A204.1 (cell line): ENCODE results near the gene RETSAT.
"Not testable (repeated sequence)": the region's sequence is repeated elsewhere in the genome, so short reads cannot be mapped to it uniquely, and the experiment has no call there.

Source experiments
- FAIRE-seq: peaks from 2 replicates; lab custom pipeline; 2012; peaks lifted over from hg19 to GRCh38; lab: Jason Lieb, UNC

Gene RETSAT

DNA sequence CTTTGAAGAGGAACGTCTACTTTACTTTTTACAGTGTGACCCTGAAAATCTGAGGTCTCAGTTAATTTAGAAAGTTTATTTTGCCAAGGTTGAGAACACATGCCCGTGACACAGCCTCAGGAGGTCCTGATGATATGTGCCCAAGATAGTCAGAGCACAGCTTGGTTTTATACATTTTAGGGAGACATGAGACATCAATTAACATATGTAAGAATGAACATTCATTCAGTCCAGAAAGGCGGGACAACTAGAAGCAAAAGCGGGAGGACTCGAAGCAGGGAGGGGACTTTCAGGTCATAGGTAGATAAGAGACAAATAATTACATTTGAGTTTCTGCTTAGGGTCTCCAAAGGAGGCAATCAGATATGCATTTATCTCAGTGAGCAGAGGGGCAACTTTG is 23.9 kb upstream of the RETSAT start:
- no peak for FAIRE-seq

DNA sequence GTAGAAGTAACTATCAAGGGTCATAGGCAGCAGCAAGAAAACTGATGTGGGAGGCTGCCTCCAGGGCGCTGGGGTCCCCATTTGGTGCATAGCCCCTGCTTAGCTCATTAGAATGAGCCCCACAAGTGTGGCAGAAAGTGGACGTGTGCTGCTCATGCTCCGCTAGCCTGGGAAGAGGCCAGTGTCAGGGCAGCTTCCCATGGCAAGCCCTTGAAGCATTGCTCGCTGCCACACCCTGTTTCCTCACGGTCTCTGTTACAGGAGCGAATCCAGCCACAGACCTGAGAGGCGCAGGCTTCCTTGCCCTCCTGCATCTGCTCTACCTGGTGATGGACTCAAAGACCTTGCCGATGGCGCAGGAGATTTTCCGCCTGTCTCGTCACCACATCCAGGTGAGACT is 22.8 kb upstream of the RETSAT start:
- FAIRE-seq, result no peak

DNA sequence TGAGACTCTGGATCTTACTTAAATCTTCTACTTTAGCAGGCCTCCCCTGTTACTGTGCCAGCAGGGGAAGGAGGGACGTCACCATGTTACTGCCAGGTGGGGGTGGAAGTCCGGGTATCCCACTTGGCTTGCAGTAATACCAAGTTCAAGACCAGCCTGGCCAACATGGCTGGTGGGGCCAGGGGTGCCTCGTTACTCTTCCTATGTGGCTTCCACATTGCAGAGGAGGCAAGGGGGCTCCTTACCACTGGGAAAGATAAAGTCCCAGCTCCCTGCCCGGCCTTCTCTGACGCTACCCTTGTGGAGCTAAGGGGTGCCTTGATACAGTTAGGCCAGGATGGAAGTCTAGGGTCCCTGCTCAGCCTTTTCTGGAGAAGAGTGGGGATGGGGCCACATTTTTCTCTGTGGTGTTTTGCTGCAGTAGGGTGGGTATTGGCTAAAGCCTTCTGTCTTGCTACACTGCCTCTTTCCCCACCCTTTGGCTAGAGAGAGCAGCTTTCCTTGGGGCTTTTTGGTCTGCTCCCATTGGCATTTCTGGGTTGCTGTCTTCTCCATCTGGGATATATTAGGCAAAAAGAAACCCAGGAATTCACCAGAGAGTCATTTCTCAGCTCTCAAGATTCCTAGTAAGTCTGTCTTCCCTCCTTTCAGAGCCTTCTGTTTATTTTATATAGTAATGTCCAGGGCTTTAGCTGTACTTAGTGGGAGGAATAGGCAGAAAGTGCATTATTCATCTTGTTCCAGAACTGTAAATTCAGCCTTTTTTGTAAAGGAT is 22.1 kb upstream of the RETSAT start:
- no peak for FAIRE-seq

DNA sequence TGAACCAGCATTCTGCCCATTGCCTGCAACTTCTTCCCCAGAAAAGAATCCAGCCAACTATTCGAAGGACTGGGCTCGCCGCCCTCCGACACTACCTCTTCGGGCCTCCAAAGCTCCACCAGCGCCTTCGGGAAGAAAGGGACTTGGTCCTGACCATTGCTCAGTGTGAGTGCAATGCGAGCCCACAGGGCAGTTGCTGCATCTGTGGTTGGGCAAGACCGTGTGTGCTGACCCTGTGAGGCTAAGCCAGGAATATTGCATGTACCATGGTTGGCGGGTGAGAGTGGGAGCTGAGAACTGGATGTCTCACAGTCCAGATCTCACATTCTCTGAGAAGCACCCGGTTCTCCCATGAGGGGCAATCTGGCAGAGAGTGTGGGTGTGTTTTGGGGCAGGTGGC is 16.7 kb upstream of the RETSAT start:
- no peak for FAIRE-seq

DNA sequence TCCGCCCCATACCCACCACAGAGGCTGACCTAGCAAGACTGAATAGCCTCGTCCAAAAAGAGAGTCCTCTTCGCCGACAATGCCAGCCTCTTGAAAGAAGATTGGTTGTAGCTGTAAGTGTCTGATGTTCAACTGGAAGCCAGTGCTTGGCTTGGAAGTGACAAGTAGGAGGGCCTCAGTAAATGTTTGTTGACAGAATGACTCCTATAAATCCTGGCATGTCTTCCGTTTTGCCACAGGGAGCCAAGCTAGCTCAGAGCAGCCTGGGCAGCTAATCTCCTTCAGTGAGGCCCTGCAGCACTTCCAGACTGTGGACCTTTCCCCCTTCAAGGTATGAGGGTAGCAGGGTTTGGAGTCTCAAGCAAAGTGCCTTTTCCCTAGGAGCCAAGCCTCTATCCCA is 15.2 kb upstream of the RETSAT start:
- FAIRE-seq, result no peak

DNA sequence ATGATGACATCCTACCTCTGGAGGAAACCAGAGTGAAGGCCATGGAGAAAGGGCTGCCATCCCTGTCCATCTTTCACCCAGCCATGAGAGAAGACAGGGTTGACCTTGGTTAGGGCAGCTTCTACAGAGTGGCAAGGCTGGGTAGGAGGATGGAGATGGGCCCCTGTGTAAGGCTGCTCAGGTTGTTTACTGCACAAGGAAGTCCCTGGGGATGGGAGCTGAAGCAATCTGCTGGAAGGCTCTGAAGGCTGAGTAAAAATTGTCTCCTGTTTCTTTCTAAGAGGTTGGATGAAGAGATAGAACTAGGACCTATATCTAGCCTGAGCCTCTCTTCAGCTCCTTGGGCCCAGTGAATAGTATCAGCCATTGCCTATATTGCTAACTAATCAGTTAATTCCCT is 14.6 kb upstream of the RETSAT start:
- FAIRE-seq, result no peak

DNA sequence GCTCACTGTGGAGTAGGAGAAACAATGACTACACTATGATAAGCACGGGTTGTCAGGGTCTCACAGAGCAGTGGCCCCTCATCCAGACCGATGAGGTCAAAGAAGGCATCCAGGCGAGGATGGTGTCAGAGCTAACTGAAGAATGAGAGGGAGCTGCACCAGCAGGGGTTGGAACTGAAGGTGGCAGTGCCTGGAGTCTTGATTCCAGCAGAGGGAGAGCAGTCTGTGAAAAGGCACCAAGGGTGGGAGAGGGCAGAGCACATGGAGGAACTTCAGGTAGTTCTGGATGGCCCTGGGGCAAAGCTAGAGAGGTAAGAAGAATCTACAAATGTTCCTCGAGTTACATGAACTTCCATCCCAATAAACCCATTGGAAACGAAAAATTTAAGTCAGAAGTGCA is 12.9 kb upstream of the RETSAT start:
- FAIRE-seq, result no peak

DNA sequence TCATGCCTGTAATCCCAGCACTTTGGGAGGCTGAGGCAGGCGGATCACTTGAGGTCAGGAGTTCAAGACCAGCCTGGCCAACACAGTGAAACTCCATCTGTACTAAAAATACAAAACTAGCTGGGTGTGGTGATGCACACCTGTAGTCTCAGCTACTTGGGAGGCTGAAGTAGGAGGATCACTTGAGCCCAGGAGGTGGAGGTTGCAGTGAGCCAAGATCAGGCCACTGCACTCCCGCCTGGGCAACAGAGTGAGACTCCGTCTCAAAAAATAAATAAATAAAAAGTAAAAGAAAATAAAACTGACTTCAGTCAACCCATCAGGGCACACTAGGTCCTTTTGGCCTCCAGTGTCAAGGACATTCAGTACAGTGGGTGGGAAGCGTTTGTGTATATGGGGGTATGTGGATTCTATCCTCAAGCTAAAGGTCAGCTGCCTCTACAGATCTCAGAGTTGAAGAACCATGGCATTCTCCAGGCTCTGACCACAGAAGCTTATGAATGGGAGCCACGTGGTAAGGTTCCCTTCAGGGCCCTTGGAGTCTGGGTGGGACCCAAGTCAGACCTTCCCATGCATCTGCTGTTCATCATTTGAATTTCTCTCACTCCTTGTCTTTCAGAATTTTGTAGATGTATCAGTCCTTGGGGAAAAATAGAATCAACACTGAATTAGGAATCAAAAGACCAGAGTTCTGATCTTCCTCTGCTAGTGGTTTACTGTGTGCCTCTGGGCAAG is 8.5 kb upstream of the RETSAT start:
- FAIRE-seq, result not testable (repeated sequence)

DNA sequence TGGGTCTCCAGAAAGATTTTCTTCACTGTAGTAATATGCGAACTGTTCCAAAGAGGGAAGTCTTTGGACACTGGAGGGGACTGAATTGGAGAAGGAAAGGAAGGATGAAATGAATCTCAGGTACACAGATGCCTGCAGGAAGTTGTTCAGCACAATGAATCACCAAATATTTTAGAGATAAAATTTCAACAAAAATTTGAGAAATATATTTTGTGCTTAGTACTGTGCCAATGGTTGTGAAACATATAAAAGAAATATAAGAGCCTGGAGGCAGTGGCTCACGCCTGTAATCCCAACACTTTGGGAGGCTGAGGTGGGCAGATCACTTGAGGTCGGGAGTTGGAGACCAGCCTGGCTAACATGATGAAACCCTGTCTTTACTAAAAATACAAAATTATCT is 3.4 kb upstream of the RETSAT start:
- no peak for FAIRE-seq

DNA sequence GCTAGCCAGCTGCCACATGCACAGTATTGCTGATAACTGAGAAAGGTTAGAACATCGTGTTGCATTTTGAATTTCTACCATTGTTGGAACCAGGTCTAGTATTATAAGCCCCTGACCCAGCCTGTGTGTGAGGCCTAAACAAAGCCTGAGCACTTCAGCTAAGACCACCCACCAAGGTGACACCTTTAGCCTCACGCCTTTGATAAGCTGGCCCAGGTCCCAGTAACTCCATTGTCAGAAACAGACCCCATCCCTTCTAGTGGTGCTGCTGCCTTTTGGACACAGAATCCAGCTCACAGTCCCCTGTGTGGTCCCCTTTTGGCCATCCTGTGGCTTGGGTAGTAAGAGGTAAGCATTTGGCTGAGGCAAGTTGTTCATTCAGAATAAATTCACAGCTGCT is 1.9 kb upstream of the RETSAT start:
- no peak for FAIRE-seq

DNA sequence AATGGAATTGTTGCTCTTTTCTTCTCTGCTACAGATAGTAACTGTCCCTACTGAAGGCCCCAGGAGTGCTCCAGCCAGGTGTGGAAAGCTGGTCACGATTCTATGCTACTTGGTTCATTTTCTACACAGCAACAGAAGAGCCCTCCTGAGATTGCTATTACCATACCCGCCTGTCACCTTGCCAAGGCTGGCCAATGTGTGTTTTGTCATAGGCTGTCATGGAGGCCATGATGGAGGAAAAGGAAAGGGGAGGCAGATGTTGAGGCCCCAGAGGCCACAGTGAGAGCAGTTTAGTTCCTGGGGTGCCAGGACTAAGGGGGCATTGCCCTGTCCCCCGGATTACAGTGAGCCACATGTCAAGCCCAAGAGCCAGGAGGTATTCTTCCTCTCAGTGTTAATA is 1.2 kb upstream of the RETSAT start:
- no peak for FAIRE-seq

DNA sequence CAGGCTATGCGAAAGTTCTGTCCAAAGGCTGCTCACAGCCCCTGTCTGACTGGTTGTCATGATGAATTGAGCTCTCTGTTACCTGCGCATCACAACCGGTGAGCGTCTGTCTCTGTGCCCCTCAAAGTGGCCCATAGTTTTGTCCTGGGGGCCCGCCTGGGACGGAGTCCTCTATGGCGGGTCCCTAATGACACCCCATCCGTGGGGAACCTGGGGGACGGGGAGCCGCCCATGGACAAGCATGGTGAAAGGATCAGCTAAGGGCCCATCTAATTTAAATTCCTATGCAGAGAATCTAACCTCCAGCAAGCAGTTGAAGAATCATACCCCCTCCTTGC is 714 bp upstream of the RETSAT start:
- FAIRE-seq, result no peak

DNA sequence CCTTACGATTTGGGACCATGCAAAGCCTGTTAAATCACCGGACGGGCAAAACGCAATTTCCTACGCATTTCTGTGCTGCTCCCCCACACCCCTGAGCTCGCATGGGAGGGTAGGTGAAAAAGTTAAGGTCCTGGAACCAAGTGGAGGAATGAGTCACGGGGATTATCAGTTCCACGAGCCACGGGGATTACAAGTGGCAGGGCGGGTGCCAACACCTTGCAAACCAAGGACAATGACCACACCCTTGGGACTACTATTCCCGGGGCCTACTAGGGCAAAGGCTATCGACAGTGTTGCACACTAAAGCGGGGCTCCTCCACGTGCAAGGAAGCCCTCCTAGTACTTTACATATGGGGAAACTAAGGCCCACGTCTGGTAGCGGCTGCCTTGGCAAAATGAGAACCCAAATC is 447 bp downstream of the RETSAT start:
- FAIRE-seq, result no peak

DNA sequence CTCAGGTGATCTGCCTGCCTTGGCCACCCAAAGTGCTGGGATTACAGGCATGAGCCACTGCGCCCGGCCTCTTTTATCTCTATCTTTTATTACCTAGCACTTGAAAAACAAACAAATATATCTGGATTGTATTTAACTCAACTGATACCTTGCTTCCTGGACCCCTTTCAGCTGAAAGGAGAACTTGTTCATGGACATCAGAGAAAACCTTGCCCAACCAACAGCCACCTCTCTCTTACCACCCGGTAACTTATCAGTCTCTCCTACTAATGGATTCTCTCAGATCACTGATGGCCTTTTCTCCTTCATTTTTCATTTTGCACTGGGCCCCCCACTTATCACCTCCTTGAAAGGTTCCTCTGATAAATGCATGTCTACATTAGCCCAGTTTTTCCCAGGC is 6.7 kb downstream of the RETSAT start:
- no peak for FAIRE-seq

DNA sequence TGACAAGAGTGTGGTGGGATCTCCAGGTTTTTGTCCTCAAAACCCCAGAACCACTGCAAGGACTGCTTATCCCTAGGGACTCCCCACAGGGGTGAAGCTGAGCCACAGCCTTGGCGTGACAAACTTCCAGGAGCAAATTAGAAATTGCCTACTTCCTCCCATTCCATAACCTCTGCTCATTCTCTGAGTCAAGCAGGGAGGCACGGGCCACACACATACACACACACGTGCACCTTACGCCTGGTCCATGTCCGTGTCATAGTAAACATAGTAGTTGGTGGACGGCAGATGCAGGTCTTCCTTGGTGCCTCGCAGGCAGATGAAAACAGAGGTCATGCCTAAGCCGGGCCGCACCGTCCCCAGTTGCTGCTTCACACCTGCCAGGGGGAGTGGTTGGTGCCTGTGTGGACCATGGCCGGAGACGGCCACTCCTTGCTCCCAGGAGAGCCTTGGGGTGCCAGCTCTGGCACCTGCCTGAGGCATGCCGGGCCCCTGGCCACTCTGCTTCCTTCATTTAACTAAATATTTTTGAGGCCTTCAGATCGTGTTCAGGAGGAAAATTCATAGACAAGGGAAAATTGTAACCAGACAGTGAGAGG is 9.9 kb downstream of the RETSAT start:
- FAIRE-seq, result no peak

DNA sequence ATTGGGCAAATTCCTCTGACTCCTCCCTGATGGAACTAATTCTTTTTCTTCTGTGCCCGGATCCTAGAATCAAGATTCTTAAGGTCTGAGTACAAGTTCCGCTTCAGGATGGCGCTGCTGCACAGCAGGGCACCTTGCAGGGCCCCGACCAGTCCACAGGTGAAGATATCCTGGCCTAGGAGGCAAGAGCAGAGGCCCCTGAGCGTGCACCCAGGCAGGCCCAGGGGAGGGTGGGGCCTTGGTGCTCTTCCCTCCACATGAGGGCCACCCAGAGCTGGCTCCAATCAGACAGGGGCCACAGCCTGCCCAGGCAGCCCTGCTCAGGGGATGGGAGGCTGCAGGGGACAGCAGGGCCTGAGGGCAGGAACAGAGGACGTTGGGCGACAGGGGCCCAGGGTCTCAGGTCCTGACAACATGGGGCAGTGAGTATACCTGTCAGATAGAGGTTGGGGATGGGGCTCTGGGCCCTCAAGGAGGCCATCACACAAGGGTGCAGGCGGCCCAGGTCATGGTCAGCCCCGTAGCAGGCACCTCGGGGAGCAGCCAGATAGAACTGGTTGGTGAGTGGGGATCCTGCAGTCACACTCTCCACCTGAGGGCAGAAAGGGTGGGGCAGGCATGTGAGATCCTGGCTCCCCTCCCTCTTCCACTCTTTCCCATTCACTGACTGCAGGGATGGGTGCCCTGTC is 11.0 kb downstream of the RETSAT start:
- not testable (repeated sequence) for FAIRE-seq

DNA sequence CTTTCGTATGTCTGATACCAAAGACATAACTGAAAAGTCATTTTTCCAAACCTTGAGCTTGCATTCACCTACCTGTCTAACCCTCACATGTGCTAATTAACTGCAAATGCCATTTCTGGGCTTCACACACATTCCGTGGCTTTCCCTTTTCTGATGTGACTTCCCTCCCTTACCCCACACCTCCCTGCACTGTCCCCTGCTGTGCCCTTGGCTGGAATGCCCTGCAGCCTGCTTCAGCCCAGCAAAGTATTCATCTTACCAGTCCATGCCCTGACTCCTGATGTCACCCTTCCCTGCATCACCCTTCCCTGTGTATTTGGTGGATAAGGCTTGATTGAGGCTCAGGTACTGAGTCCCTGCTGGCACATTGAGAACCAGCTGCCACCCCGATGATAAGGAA is 12.2 kb downstream of the RETSAT start:
- FAIRE-seq, result no peak

DNA sequence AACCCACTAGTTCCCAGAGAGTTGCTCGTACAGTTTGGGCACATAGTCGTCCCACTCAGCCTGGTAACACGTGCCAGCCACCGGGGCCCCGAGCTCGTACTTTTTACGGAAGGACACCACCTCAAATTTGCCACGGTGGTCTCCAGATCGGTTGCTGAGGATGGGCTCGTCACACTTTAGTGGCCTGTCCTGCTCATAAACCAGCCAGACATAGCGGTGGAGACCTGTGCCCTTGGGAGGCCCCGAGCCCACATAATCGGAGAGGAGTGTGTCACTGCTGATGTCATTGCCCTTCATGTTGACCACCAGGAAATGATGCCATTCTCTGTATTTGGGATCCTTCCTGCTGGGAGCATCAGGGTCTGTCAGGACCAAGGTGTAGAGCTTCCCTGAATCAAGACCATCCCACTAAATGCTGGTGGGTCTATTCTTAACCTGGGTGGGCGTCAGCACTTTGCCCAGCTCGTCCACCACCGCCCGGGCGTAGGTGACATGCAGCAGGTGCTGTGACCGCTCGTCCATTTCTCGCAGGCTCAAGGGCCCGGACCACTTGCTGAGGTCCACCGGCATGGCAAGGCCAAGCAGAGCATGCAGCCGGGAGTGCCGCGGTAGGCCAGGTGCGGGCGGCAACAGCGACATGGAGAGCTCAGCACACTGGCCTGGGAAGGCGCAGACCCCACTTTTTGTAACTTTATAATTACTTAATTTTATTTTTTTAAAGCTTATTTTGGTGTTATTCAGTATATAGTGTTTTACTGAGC is 12.9 kb downstream of the RETSAT start:
- no peak for FAIRE-seq

DNA sequence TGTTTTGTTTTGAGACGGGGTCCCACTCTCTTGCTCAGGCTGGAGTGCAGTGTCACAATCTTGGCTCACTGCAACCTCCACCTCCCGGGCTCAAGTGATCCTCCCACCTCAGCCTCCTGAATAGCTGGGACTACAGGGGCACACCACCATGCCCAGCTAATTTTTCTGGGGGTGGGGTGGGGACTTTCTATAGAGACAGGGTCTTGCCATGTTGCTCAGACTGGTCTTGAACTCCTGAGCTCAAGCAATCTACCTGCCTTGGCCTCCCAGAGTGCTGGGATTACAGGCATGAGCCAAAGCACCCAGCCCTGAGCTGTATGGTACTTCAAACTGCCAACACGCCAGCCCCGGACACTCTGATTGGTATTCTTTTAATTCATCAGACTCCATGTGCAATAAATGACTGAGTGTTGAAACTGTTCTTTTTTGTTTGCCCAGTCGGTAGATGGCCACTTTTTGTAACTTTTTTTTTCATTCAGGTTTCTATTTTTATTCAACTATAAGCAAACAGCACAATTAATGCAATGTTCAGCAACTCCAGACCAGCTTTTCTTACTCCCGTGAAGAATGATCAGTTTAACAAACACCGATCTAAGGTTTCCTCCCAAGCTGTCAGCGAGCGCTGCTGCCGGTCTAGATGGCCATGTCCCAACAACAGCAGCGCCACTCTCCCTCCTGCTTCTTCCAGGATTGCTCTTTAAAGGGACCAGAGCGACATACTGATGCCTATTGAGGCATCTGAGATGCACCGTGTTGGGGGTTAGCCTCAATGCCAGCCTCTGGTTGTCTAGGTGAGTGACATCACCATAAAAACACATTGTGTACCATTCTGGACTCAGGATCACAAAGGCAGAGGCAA is 14.1 kb downstream of the RETSAT start:
- FAIRE-seq, result no peak

DNA sequence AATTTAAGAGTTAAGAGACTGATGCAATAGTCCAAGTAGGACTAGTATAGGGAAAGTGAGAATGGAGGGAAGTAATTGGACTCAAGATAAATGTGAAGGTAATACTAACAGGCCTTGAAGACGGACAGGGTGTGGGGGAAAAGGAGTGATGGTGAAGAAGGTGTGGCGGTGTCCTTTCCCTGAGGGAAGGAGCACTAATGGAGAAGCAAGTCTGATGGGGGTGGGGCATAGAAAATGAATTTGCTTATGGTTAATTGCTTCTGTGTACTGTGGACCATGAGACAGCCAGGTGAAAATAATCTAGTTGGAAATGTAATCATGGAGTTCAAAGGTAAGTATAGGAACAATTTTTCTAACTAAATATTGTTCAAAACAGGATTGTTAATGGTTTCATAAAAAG is 19.4 kb downstream of the RETSAT start:
- FAIRE-seq, result no peak

DNA sequence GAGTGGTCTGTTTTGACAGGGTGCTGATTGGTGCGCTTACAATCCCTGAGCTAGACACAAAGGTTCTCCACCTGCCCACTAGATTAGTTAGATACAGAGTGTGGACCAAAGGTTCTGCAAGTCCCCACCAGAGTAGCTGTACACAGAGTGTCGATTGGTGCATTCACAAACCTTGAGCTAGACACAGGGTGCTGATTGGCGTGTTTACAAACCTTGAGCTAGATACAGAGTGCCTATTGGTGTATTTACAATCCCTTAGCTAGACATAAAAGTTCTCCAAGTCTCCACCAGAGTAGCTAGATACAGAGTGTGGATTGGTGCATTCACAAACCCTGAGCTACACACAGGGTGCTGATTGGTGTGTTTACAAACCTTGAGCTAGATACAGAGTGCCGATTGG is 20.5 kb downstream of the RETSAT start:
- not testable (repeated sequence) for FAIRE-seq
